Measurements from ENCODE around the gene PPP1R27. TPM values are rescaled to one million over a fixed set of nuclear protein-coding genes. Genes with fewer than 3 reads are reported as not detected.

The PPP1R27 gene
- total RNA-seq, 1 donor from 2014 or later = not detected

DNA sequence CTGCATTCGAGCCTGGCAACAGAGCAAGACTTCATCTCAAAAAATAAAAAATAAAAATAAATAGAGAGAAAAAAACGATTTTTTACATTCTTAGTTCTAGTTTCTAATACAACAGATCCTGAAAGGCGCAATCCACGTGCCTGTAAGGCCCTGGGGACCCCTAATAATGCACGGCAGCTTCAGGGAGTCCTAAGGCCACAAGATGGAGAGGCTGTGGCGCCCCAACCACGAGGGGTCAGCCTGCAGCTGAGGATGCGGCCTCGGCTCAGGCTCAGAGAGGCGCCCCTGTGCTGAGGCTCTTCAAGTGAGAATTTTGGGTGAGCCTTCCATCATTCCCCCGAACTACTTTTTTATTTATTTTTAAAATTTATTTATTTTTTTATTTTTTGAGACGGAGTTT is 14.6 kb upstream of the PPP1R27 start:
- Mint-ChIP-seq H3K36me3 (peaks cover 30% of the 10 kb centered on the region), H3K27me3 (ENCODE audit: low read depth) (no peaks in the 10 kb centered on the region), H3K4me1 (no peaks in the 10 kb centered on the region), H3K27ac (no peak overlapping the region), H3K9me3 (no peaks in the 10 kb centered on the region), H3K4me3 (no peak overlapping the region)
- TF ChIP-seq, protein P1, sequence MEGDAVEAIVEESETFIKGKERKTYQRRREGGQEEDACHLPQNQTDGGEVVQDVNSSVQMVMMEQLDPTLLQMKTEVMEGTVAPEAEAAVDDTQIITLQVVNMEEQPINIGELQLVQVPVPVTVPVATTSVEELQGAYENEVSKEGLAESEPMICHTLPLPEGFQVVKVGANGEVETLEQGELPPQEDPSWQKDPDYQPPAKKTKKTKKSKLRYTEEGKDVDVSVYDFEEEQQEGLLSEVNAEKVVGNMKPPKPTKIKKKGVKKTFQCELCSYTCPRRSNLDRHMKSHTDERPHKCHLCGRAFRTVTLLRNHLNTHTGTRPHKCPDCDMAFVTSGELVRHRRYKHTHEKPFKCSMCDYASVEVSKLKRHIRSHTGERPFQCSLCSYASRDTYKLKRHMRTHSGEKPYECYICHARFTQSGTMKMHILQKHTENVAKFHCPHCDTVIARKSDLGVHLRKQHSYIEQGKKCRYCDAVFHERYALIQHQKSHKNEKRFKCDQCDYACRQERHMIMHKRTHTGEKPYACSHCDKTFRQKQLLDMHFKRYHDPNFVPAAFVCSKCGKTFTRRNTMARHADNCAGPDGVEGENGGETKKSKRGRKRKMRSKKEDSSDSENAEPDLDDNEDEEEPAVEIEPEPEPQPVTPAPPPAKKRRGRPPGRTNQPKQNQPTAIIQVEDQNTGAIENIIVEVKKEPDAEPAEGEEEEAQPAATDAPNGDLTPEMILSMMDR (IDR thresholded peaks at IDR 0.05; ENCODE audit: unreplicated experiment) = no peak
- DNase-seq (ENCODE audit: low spot score in 2 of 2, unreplicated experiment in 2 of 2) = no peak

DNA sequence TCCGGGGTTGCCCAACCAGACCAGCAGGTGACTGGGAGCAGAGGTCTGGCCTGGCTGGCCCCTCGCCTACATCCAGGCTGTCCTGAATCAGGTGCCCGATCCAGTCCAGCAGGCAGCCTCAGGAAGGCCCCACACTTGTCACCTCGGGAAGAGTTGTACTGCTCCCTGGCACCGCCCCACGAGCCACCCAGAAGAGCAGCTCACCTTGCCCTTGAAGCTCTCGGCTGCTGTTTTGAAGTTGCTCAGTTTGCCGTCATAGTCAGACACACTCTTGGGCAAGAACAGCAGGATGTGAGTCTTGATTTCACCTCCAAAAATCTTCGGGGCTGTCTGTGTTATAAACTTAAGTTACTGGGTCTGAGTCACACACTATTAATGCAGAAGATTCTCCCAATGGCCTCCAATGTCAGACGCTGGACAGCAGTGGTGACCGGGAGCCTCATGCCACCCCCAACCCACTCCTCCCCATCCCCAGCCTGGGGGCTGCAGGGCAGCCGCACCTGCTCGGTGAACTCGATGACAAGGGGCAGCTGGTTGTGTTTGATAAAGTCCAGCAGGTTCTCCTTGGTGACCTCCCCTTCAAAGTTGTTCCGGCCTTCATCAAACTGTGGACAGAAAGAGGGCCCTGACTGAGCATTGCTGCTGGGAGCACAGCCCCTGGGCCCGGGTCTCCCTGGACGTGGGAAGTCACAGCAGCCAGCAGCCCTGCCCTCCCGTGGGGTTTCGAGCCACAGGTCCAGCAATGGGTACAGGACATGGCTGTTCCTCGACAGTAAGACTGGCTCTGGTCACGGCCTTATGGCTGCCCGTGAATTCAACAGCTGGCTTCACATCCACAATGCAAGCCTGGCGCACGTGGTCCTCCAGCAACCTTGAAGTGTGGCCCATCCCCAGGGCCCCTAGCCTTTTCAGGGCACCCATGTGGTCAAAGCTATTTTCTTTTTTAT is 12.2 kb upstream of the PPP1R27 start:
- Mint-ChIP-seq H3K27me3 (ENCODE audit: low read depth) (no peaks in the 10 kb centered on the region), H3K36me3 (peaks cover 31% of the 10 kb centered on the region), H3K9me3 (no peaks in the 10 kb centered on the region), H3K4me1 (no peaks in the 10 kb centered on the region), H3K27ac (no peak overlapping the region), H3K4me3 (no peak overlapping the region)
- no peak for DNase-seq (ENCODE audit: low spot score in 2 of 2, unreplicated experiment in 2 of 2)
- TF ChIP-seq, protein P1 (IDR thresholded peaks at IDR 0.05; ENCODE audit: unreplicated experiment) = no peak

DNA sequence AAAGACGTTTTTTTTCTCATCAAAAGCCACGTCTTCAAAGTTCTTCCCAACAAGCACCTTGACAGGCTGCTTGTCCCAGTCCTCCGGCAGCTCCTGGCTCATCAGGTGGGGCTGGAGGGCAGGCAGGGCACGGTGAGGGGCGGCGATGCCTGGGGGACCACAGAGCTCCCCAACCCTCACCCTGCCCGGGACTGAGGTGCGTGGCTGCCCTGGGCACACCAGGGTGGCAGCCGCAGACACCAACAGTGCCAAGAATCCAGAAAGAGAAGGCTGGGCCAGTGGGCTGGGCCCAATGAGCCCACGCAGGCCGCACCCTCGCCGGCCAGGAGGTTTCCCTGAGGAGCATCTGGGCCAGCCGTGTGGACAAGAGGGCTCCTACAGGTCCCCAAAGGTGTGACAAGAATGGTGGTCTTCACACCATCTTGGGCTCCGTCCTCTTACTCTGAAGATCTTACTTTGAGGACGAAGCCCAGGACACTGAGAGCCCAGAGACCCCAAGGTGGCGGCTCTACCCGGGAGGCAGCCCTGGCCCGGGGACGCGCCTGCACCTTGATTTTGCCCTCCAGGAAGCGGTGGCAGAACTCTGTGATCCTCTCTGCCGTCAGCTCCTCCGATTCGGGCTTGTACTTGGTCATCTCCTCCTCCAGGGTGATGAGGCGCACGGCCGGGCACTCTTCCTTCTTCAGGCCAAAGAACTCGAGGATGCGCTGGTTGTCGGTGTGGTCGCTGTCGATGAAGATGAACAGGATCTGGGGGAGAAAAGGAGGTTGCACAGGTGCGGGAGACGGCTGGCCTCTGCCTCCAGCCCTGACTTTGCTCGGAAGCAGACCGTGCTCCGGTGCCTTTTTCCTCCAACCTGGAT is 11.3 kb upstream of the PPP1R27 start:
- no peak for DNase-seq (ENCODE audit: low spot score in 2 of 2, unreplicated experiment in 2 of 2)
- Mint-ChIP-seq H3K9me3 (no peaks in the 10 kb centered on the region), H3K36me3 (peaks cover 22% of the 10 kb centered on the region), H3K4me1 (no peaks in the 10 kb centered on the region), H3K4me3 (no peak overlapping the region), H3K27ac (no peak overlapping the region), H3K27me3 (ENCODE audit: low read depth) (no peaks in the 10 kb centered on the region)
- TF ChIP-seq, protein P1 (IDR thresholded peaks at IDR 0.05; ENCODE audit: unreplicated experiment) = no peak

DNA sequence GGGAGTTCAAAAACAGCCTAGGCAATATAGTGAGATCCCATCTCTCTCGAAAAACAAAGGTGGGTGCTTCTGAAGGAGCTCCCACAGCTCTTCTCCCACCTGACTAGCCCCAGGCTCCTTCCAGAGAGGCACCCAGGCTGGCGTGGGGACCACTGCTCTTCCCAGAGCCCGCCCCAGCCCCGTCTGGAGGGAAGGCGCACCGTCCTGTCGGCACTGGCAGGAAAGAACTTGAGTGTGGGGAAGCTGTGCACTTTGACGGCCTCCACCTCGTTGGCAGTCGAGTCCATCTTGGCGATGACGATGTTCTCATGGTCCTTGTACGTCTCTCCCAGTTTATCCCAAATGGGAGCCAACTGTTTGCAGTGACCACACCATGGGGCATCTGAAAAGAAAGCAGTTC is 10.5 kb upstream of the PPP1R27 start:
- TF ChIP-seq, protein P1 (IDR thresholded peaks at IDR 0.05; ENCODE audit: unreplicated experiment) = no peak
- Mint-ChIP-seq H3K27ac (no peak overlapping the region), H3K27me3 (ENCODE audit: low read depth) (no peaks in the 10 kb centered on the region), H3K36me3 (peaks cover 21% of the 10 kb centered on the region), H3K9me3 (no peaks in the 10 kb centered on the region), H3K4me1 (no peaks in the 10 kb centered on the region), H3K4me3 (no peak overlapping the region)
- no peak for DNase-seq (ENCODE audit: low spot score in 2 of 2, unreplicated experiment in 2 of 2)

DNA sequence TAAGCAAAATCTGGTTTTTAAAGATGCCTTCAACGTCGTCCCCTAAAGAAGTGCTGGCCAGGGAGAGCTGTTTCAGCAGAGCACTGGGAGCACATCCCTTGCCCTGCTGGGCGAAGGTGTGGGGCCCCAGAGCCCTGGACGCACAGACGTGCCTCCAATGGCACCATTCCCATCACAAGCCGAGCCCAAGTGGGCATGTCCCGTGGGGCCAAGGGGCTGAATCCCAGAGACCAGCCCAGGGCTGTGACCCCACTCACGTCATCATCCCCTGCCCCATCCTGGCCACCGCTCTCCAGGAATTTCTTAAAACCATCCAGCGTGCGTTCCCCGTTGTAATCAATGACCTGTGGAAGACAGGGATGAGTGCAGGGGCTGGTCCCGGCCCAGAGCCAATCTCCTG is 10.0 kb upstream of the PPP1R27 start:
- Mint-ChIP-seq H3K27ac (no peak overlapping the region), H3K9me3 (no peaks in the 10 kb centered on the region), H3K27me3 (ENCODE audit: low read depth) (no peaks in the 10 kb centered on the region), H3K4me1 (no peaks in the 10 kb centered on the region), H3K4me3 (no peak overlapping the region), H3K36me3 (peaks cover 21% of the 10 kb centered on the region)
- DNase-seq (ENCODE audit: low spot score in 2 of 2, unreplicated experiment in 2 of 2) = no peak
- TF ChIP-seq, protein P1 (IDR thresholded peaks at IDR 0.05; ENCODE audit: unreplicated experiment) = no peak

Measured in mesothelial cell of epicardium (in vitro differentiated cells).